GM12874 (cell line): ENCODE data around the gene ERN1.

ENCODE experiments used
- TF ChIP-seq, protein P1 (sequence below): IDR thresholded peaks from 2 replicates; pipeline ENCODE4 v1.5.1; 2011; ENCODE audit warnings: low read depth, mild to moderate bottlenecking, control low read depth, low read length, moderate library complexity; ENCODE audit not compliant: insufficient read depth

Gene ERN1

GRCh38 chr17:64004218-64004770 is 125.7 kb downstream of the ERN1 start:
- TF ChIP-seq, protein P1, sequence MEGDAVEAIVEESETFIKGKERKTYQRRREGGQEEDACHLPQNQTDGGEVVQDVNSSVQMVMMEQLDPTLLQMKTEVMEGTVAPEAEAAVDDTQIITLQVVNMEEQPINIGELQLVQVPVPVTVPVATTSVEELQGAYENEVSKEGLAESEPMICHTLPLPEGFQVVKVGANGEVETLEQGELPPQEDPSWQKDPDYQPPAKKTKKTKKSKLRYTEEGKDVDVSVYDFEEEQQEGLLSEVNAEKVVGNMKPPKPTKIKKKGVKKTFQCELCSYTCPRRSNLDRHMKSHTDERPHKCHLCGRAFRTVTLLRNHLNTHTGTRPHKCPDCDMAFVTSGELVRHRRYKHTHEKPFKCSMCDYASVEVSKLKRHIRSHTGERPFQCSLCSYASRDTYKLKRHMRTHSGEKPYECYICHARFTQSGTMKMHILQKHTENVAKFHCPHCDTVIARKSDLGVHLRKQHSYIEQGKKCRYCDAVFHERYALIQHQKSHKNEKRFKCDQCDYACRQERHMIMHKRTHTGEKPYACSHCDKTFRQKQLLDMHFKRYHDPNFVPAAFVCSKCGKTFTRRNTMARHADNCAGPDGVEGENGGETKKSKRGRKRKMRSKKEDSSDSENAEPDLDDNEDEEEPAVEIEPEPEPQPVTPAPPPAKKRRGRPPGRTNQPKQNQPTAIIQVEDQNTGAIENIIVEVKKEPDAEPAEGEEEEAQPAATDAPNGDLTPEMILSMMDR, result no peak

- TF ChIP-seq, protein P1, result no peak
Observed at GRCh38 chr17:64003526-64004121, 126.3 kb downstream of the ERN1 start.

DNA sequence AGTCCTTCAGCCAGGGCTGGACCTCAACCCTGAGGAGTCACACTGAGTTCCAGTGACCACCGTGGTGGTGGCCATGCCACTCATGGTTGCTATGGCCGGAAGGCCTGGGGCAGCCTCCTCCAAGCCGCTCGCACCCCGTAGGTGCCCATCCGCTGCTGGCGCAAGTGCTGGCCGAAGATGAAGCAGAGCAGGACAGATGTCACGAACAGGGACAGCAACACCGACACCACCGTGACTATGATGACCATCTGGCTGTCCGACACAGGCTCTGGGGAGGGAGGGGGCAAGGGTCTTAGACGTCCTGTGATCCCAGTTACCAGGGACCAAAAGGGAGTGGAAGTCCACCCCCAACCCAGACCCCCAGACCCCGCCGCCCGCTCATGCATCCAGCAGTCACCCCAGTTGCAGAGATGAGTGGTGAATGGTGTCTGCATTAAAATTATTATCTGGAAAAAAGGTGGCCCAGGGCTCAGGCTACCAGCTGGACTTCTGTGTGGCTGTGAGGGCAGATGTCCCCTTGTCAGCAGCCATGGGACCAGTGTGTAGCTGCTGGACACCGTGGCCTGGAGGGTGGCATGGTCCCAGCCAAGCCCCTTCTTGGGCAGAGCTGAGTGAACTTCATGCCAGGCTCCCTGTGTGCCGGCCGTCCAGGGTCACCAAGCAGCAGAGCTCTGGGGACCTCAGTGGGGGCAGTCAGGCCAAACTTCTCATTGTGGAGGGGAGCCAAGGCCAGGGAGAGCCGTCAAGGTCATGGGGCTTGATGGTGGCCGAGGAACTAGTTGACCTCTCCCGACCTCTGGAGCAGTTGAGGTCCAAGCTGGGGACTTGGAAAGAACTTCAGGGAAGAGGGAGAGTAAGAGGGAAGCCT is 127.1 kb downstream of the ERN1 start:
- TF ChIP-seq, protein P1, result no peak

- TF ChIP-seq, protein P1, result no peak
Observed at GRCh38 chr17:64001763-64002529, 128.0 kb downstream of the ERN1 start.

DNA sequence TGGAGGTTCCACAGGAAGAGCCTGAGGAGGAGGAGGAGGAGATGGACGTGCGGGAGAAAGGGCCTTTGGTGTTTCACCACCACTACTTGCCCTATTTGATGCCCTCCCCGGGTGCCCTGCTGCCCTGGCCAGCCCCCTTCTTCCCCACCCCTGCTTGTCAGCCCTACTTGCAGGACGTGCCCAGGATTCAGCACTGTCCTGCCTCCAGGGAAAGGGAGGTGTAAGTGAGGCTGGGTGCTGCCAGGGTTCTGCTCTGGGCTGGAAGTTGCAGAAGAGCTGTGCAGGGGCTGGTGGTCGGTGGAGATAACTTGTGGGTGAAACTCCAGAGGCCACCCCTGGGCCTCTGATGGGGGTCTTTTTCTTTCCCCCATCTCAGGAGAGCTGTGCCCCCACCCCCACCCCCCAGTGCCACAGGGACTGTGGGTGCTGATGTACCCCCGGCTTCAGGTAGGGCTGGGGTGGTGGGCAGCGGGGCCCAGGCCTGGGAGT is 128.8 kb downstream of the ERN1 start:
- TF ChIP-seq, protein P1, result no peak

GRCh38 chr17:63999680-64000531 is 130.0 kb downstream of the ERN1 start:
- TF ChIP-seq, protein P1, result no peak
